H1 (cell line): ENCODE results near the gene TGM2.

ENCODE experiments used
- CEBPB ChIP-seq: IDR thresholded peaks from 2 replicates; pipeline ENCODE4 v1.6.1; 2012; ENCODE audit warnings: low read depth, low read length
- CHD2 ChIP-seq: IDR thresholded peaks from 2 replicates; pipeline ENCODE4 v1.6.1; 2012; ENCODE audit warnings: low read length, improper control_type of control experiment
- CTCF ChIP-seq, 3 experiments: IDR thresholded peaks; 1 replicate in 2 of 3; 2 replicates in 1 of 3; pipeline versions ENCODE4 v1.5.1 to v1.6.1; 2011; ENCODE audit warnings: low read length in 3 of 3, mild to moderate bottlenecking in 3 of 3, inconsistent platforms in 2 of 3, low read depth in 1 of 3, moderate library complexity in 1 of 3; ENCODE audit not compliant: insufficient read depth in 1 of 3; ENCODE audit errors: control extremely low read depth in 1 of 3
- MAX ChIP-seq: IDR thresholded peaks from 2 replicates; pipeline ENCODE4 v1.6.1; 2012; ENCODE audit warnings: inconsistent platforms
- POLR2A ChIP-seq, 2 experiments: IDR thresholded peaks; 1 replicate in 1 of 2; 2 replicates in 1 of 2; pipeline ENCODE4 v1.6.1; 2011; ENCODE audit warnings: low read depth in 2 of 2, low read length in 2 of 2, mild to moderate bottlenecking in 2 of 2; ENCODE audit errors: control extremely low read depth in 1 of 2
- POLR2AphosphoS5 ChIP-seq: IDR thresholded peaks from 2 replicates; pipeline ENCODE4 v1.6.1; 2011; ENCODE audit warnings: low read depth, low read length
- RAD21 ChIP-seq, 2 experiments: IDR thresholded peaks in 1 of 2; conservative IDR thresholded peaks in 1 of 2; 2 replicates each; pipeline ENCODE4 v1.6.1; 2011; ENCODE audit warnings: low read depth in 2 of 2, low read length in 2 of 2, improper control_type of control experiment in 1 of 2, inconsistent platforms in 1 of 2, mild to moderate bottlenecking in 1 of 2, moderate library complexity in 1 of 2
- RFX5 ChIP-seq: IDR thresholded peaks from 2 replicates; pipeline ENCODE4 v1.6.1; 2011; ENCODE audit warnings: low read depth, low read length, improper control_type of control experiment, borderline replicate concordance
- YY1 ChIP-seq: IDR thresholded peaks from 2 replicates; pipeline ENCODE4 v1.6.1; 2011; ENCODE audit warnings: low read depth, mild to moderate bottlenecking, low read length

GRCh38 chr20:38201356-38201755 lies 36.3 kb upstream of the TGM2 start:
- TF ChIP-seq YY1 = no peak
- no peak for TF ChIP-seq CTCF (IDR thresholded peaks at IDR 0.05; ENCODE audit: control extremely low read depth in 1 of 3, insufficient read depth in 1 of 3, low read depth in 1 of 3, low read length in 3 of 3)
- no peak for TF ChIP-seq CEBPB
- TF ChIP-seq CHD2 = no peak
- no peak for TF ChIP-seq POLR2AphosphoS5
- no peak for TF ChIP-seq POLR2A (IDR thresholded peaks at IDR 0.05; ENCODE audit: control extremely low read depth in 1 of 2, low read depth in 2 of 2, low read length in 2 of 2)
- TF ChIP-seq MAX = no peak
- no peak for TF ChIP-seq RFX5
- TF ChIP-seq RAD21 (IDR thresholded peaks at IDR 0.05 in 1 of 2, conservative IDR thresholded peaks at IDR 0.05 in 1 of 2; ENCODE audit: low read depth in 2 of 2, low read length in 2 of 2) = no peak
